Esophagus squamous epithelium (tissue), 4 donors: Measurements from ENCODE around the gene MRPL38.

ENCODE experiments used
- CTCF ChIP-seq, 6 experiments: fragments of 450-650 bp in 4 of 6; fragments of 200-600 bp in 2 of 6; sonication (generic) in 2 of 6; IDR thresholded peaks; one replicate each; pipeline ENCODE4 v1.5.1; 2016 to 2019; ENCODE audit warnings: antibody characterized with exemption in 6 of 6, mild to moderate bottlenecking in 4 of 6, moderate library complexity in 4 of 6
- POLR2A ChIP-seq, 4 donors: fragments of 450-650 bp; IDR thresholded peaks; one replicate each; pipeline ENCODE4 v1.6.1; 2017; ENCODE audit warnings: antibody characterized with exemption in 4 of 4, mild to moderate bottlenecking in 4 of 4, moderate library complexity in 3 of 4

GRCh38 chr17:75914643-75915267, 10.1 kb upstream of the MRPL38 start:
- TF ChIP-seq CTCF (IDR thresholded peaks at IDR 0.05), result no peak
- TF ChIP-seq POLR2A (IDR thresholded peaks at IDR 0.05), result no peak
